Kidney glomerular epithelial cell (primary cell): ENCODE results near the gene P3H2.
A peak's percentile ranks its signal among the peaks of the same experiment; 100 is the strongest.
"Not testable (repeated sequence)": the region's sequence is repeated elsewhere in the genome, so short reads cannot be mapped to it uniquely, and the experiment has no call there.

Experiments
- DNase-seq: peaks from one replicate; lab custom pipeline; 2025; lab: John Stamatoyannopoulos, UW

The P3H2 gene

GRCh38 chr3:190120269-190121060, at the start of gene P3H2:
Gene P3H2, minus strand, starts transcription at chr3:190120897. Its CDS starts 166 bp downstream, at chr3:190120731.
- DNase-seq, result peak; percentile 90

- DNase-seq, result peak; percentile 42
These were observed 49.2 kb upstream of the P3H2 start for GRCh38 chr3:190169877-190170276.

GRCh38 chr3:190169243-190169642, 48.5 kb upstream of the P3H2 start:
- DNase-seq, result no peak

GRCh38 chr3:190167936-190168680, 47.4 kb upstream of the P3H2 start:
- DNase-seq, result no peak

GRCh38 chr3:190166948-190167347, 46.3 kb upstream of the P3H2 start:
- no peak for DNase-seq

- DNase-seq, result no peak
These were observed 44.6 kb upstream of the P3H2 start for GRCh38 chr3:190165253-190165652.

- DNase-seq, result not testable (repeated sequence)
These were observed 41.3 kb upstream of the P3H2 start for GRCh38 chr3:190162013-190162412.

GRCh38 chr3:190159902-190160435, 39.3 kb upstream of the P3H2 start:
- no peak for DNase-seq

GRCh38 chr3:190158261-190158660, 37.6 kb upstream of the P3H2 start:
- no peak for DNase-seq

- DNase-seq, result no peak
These were observed 35.1 kb upstream of the P3H2 start for GRCh38 chr3:190155752-190156151.

- no peak for DNase-seq
These were observed 30.0 kb upstream of the P3H2 start for GRCh38 chr3:190150681-190151080.

- DNase-seq, result not testable (repeated sequence)
These were observed 29.3 kb upstream of the P3H2 start for GRCh38 chr3:190149830-190150619.

GRCh38 chr3:190144793-190145192, 24.1 kb upstream of the P3H2 start:
- not testable (repeated sequence) for DNase-seq

- DNase-seq, result no peak
These were observed 21.3 kb upstream of the P3H2 start for GRCh38 chr3:190142041-190142440.

GRCh38 chr3:190139365-190139764, 18.7 kb upstream of the P3H2 start:
- no peak for DNase-seq

- no peak for DNase-seq
These were observed 11.7 kb upstream of the P3H2 start for GRCh38 chr3:190132371-190132770.

GRCh38 chr3:190131329-190131728, 10.6 kb upstream of the P3H2 start:
- DNase-seq, result peak; percentile 15

- DNase-seq, result no peak
These were observed 10.0 kb upstream of the P3H2 start for GRCh38 chr3:190130696-190131095.

- DNase-seq, result no peak
These were observed 9.3 kb upstream of the P3H2 start for GRCh38 chr3:190130037-190130436.

- no peak for DNase-seq
These were observed 7.1 kb upstream of the P3H2 start for GRCh38 chr3:190127797-190128196.

GRCh38 chr3:190127195-190127594, 6.5 kb upstream of the P3H2 start:
- no peak for DNase-seq

GRCh38 chr3:190125436-190126068, 4.9 kb upstream of the P3H2 start:
- DNase-seq, result no peak
